Right lobe of liver (tissue), 6 donors: ENCODE results near the gene BSPRY. TPM values are rescaled to one million over a fixed set of nuclear protein-coding genes. Genes with fewer than 3 reads are reported as not detected.
A peak's percentile ranks its signal among the peaks of the same experiment; 100 is the strongest.

Source experiments
- ATAC-seq, 4 donors: fragments of 200-7000 bp; cut with Tn5 transposase; one replicate each; pipeline ENCODE4 v1.9.1; 2020; ENCODE audit warnings: mild to moderate bottlenecking in 4 of 4, moderate library complexity in 4 of 4
- DNase-seq, 3 donors: peaks; one replicate each; pipeline ENCODE4 v3.0.0-alpha.2; 2020
- H3K27ac ChIP-seq, 3 donors: fragments of 200-600 bp; one replicate each; pipeline ENCODE4 v1.8.0; 2022
- H3K27me3 ChIP-seq, 2 donors: fragments of 200-600 bp; one replicate each; pipeline ENCODE4 v1.8.0; 2022
- H3K36me3 ChIP-seq, 4 donors: fragments of 200-600 bp; sonication (generic) in 1 of 4; one replicate each; pipeline versions ENCODE4 v1.5.1 to v1.8.0; 2017 to 2022; ENCODE audit warnings: control low read depth in 1 of 4
- H3K4me1 ChIP-seq, 4 donors: fragments of 200-600 bp; sonication (generic) in 1 of 4; one replicate each; pipeline versions ENCODE4 v1.5.1 to v1.8.0; 2017 to 2022; ENCODE audit warnings: control low read depth in 1 of 4
- H3K4me3 ChIP-seq, 3 donors: fragments of 200-600 bp; one replicate each; pipeline ENCODE4 v1.8.0; 2022
- H3K9me3 ChIP-seq, 4 donors: fragments of 200-600 bp; sonication (generic) in 1 of 4; one replicate each; pipeline versions ENCODE4 v1.5.1 to v1.8.0; 2017 to 2022; ENCODE audit warnings: control low read depth in 1 of 4
- CTCF ChIP-seq, 4 donors: fragments of 200-600 bp in 3 of 4; fragments of 450-650 bp in 1 of 4; IDR thresholded peaks; one replicate each; pipeline versions ENCODE4 v1.5.1 to v1.8.0; 2016 to 2022; ENCODE audit warnings: antibody characterized with exemption in 4 of 4, mild to moderate bottlenecking in 2 of 4
- POLR2A ChIP-seq: fragments of 450-650 bp; IDR thresholded peaks from one replicate; pipeline ENCODE4 v1.6.1; 2017; ENCODE audit warnings: antibody characterized with exemption, mild to moderate bottlenecking
- whole genome bisulfite sequencing: methylation state at CpG from one replicate; pipeline ENCODE4 v1.1.6; 2018; ENCODE audit warnings: low coverage, low lambda C conversion rate; ENCODE audit not compliant: insufficient coverage; ENCODE audit errors: missing lambda C conversion rate; 5-methylcytosine and 5-hydroxymethylcytosine counted together
- intact Hi-C, 2 donors: fragments of 100-400 bp; cut with DNase I; formaldehyde crosslinking; loops; one replicate each; pipeline versions ENCODE4 v1.11.2 to v1.14.1; 2022
- total RNA-seq, 6 experiments: library from RNA; depleted of rRNA in 2 of 6; stranded (reverse); fragments of >200 nt in 2 of 6; fragmentation: NEBNext Ultra II Directional in 3 of 6; extraction: Animal tissue kit (Norgen Biotek cat#: 25700) in 3 of 6; gene quantifications; one replicate each; pipeline versions ENCODE4 v1.1.0 to v1.2.4, GENCODE V29; 2016 to 2023
- donor health status: DM: no; HTN: yes; CAD: no.
- donor health status: DM: no; HTN: no; CAD: no.
- donor health status: DM: no; HTN: no; CAD: no.
- donor health status: DM: no; HTN: yes; CAD: no.
- donor health status: DM: no; HTN: yes; CAD: no.

The BSPRY gene
- total RNA-seq, 6 experiments from 2014 or later = 0.24 to 1.4 (median 0.78) TPM

GRCh38 chr9:113370806-113371325 lies 21.5 kb downstream of the BSPRY start:
- intact Hi-C loops = no loop called here
- Histone ChIP-seq H3K36me3 (peaks cover 0 to 25% (median 8%) of the 10 kb centered on the region in 4 donors), H3K27ac (peak overlapping the region in 1 of 3 donors; percentile 36), H3K27me3 (no peaks in the 10 kb centered on the region), H3K9me3 (no peaks in the 10 kb centered on the region), H3K4me1 (peaks cover 0 to 44% (median 13%) of the 10 kb centered on the region in 4 donors), H3K4me3 (no peak overlapping the region)
- DNase-seq = no peak
- ATAC-seq = no peak
- 54% methylated on average over 7 of the region's 8 CpGs for WGBS
- TF ChIP-seq CTCF (IDR thresholded peaks at IDR 0.05) = no peak
- TF ChIP-seq POLR2A = no peak

GRCh38 chr9:113372059-113372458 lies 22.7 kb downstream of the BSPRY start:
- TF ChIP-seq POLR2A (no peak), CTCF (IDR thresholded peaks at IDR 0.05) (no peak)
- WGBS = 44% methylated on average over 3 of the region's 5 CpGs
- no peak overlapping the region for H3K4me3 ChIP-seq
- DNase-seq = no peak
- H3K36me3 ChIP-seq = peaks cover 0 to 25% (median 8%) of the 10 kb centered on the region in 4 donors
- H3K27ac ChIP-seq = no peak overlapping the region
- no peak for ATAC-seq
- H3K4me1 ChIP-seq = peaks cover 0 to 44% (median 13%) of the 10 kb centered on the region in 4 donors
- no peaks in the 10 kb centered on the region for H3K27me3 ChIP-seq
- intact Hi-C loops = no loop called here
- H3K9me3 ChIP-seq = no peaks in the 10 kb centered on the region

DNA sequence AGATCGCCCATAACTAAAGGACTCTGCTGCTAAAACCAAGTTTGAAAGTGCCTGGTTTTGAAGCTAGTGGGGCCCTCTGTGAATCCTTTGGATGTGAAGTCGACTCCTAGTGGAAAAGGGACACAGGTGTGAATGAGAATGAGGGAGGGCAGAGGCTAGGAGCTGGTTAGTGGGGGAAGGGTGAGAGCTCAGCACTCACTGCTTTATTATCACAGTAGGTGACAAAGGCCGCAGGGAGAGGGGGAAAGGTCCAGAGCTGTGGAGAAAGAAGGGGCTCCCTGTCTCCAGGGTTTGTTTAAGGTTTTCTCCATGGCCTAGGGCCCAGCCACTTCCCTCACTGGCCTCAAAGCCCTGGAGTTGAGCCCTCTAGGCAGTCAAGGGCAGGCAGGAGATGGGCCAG lies 23.9 kb downstream of the BSPRY start:
- H3K27me3 ChIP-seq = no peaks in the 10 kb centered on the region
- H3K9me3 ChIP-seq = no peaks in the 10 kb centered on the region
- peaks cover 0 to 44% (median 14%) of the 10 kb centered on the region in 4 donors for H3K4me1 ChIP-seq
- TF ChIP-seq CTCF (IDR thresholded peaks at IDR 0.05) = no peak
- TF ChIP-seq POLR2A = no peak
- intact Hi-C loops = no loop called here
- no peak overlapping the region for H3K4me3 ChIP-seq
- ATAC-seq = no peak
- H3K36me3 ChIP-seq = peaks cover 0 to 25% (median 8%) of the 10 kb centered on the region in 4 donors
- 53% methylated on average over 2 of the region's 3 CpGs for WGBS
- no peak for DNase-seq
- H3K27ac ChIP-seq = no peak overlapping the region

DNA sequence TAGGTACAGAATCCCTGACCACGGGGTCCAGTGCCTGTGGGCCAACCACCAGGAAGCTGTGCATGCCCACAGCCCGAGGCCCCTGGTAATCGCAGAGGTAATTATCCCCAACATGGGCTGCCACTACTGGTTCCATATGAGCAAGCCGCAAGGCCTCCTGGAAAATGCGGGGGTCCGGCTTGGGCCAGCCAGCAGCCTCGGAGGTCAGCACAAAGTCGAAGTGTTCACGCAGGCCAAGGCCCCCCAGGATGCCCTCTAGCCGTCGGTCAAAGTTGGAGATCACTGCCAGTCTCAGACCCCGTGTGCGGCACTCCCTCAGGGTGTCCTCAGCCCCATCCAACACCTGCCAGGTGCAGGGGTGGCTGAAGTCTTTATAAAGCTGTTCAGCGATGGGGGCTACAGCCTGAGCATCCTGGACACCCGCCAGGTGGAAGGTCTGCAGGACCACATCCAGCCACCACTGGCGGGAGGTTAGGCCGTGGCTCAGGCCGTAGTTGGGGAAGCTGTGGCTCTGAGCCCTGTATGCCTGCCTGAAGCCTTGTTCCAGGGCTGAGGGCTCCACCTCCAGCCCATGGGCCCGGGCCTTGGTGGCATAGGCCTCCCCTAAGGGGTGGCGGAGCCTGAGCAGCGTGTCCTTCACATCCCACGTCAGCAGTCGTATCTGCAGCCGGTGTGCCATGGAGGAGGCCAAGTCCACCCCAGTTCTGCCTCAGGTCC lies 24.5 kb downstream of the BSPRY start:
- no peak overlapping the region for H3K27ac ChIP-seq
- intact Hi-C loops = no loop called here

More for the DNA sequence above, 24.5 kb downstream of the BSPRY start:
- Histone ChIP-seq H3K4me3 (no peak overlapping the region), H3K27me3 (no peaks in the 10 kb centered on the region), H3K9me3 (no peaks in the 10 kb centered on the region), H3K4me1 (peaks cover 0 to 44% (median 17%) of the 10 kb centered on the region in 4 donors), H3K36me3 (peaks cover 0 to 25% (median 8%) of the 10 kb centered on the region in 4 donors)
- ATAC-seq (no peak), DNase-seq (no peak)
- no peak for TF ChIP-seq CTCF (IDR thresholded peaks at IDR 0.05)
- no peak for TF ChIP-seq POLR2A
- WGBS = no CpG with 5 or more reads among the region's 24 CpGs
